Endothelial cell of umbilical vein (primary cell): ENCODE results near the gene ZNF423.

Experiments
- CTCF ChIP-seq, 2 donors: IDR thresholded peaks; 1 replicate in 1 of 2; 2 replicates in 1 of 2; pipeline ENCODE4 v1.5.1; 2011; ENCODE audit warnings: low read length in 2 of 2, mild to moderate bottlenecking in 2 of 2, moderate library complexity in 2 of 2, control low read depth in 1 of 2, inconsistent platforms in 1 of 2, low read depth in 1 of 2; ENCODE audit not compliant: insufficient read depth in 1 of 2; ENCODE audit errors: extremely low read depth in 1 of 2
- EZH2 ChIP-seq: IDR thresholded peaks from 2 replicates; pipeline ENCODE4 v1.6.1; 2012; ENCODE audit warnings: borderline replicate concordance, low read depth, mild to moderate bottlenecking, moderate library complexity, low read length, inconsistent platforms; ENCODE audit not compliant: severe bottlenecking
- POLR2A ChIP-seq: IDR thresholded peaks from 2 replicates; pipeline ENCODE4 v1.6.1; 2012; ENCODE audit warnings: low read depth, mild to moderate bottlenecking, control low read depth, low read length
- POLR2AphosphoS5 ChIP-seq: IDR thresholded peaks from 2 replicates; pipeline ENCODE4 v1.6.1; 2012; ENCODE audit warnings: low read depth, mild to moderate bottlenecking, control low read depth, low read length, moderate library complexity; ENCODE audit not compliant: insufficient read depth

GRCh38 chr16:49542946-49543630, 312.8 kb downstream of the ZNF423 start:
- TF ChIP-seq CTCF (IDR thresholded peaks at IDR 0.05; ENCODE audit: extremely low read depth in 1 of 2, insufficient read depth in 1 of 2, low read depth in 1 of 2, low read length in 2 of 2): no peak
- no peak for TF ChIP-seq EZH2
- no peak for TF ChIP-seq POLR2A
- no peak for TF ChIP-seq POLR2AphosphoS5
